OCI-LY7 (cell line): ENCODE results near the gene TRPM3.

ENCODE experiments used
- EZH2phosphoT487 ChIP-seq: fragments of 200-600 bp; sonication (generic); IDR thresholded peaks from 2 replicates; pipeline ENCODE4 v1.6.1; 2018; ENCODE audit warnings: low read depth, borderline replicate concordance, mild to moderate bottlenecking, mixed run types, antibody characterized with exemption, low read length, moderate library complexity, mixed read lengths
- TF ChIP-seq, protein P1 (sequence below): fragments of 200-600 bp; sonication (generic); conservative IDR thresholded peaks from 2 replicates; pipeline ENCODE4 v1.5.1; 2014; ENCODE audit warnings: mild to moderate bottlenecking, antibody characterized with exemption, low read length, moderate library complexity, mixed read lengths

DNA sequence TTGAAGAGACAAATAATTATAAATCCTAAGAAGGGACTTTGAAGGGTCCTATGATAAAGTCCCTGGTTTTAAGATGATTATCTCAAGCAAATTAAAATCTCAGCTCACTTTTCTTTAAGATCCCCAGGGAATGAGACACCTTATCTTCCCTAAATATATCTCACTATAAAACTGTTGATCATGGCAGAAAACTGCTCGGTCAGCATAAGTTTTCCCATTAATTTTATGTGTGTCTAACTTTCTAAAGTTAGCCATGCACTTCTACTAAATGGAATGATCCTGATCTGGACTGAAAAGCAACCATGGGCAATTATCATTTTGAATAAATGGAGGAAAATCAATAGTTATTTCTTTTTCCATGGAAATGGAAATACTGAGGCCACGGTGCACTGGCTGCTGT is 314.5 kb downstream of the TRPM3 start:
- TF ChIP-seq, protein P1, sequence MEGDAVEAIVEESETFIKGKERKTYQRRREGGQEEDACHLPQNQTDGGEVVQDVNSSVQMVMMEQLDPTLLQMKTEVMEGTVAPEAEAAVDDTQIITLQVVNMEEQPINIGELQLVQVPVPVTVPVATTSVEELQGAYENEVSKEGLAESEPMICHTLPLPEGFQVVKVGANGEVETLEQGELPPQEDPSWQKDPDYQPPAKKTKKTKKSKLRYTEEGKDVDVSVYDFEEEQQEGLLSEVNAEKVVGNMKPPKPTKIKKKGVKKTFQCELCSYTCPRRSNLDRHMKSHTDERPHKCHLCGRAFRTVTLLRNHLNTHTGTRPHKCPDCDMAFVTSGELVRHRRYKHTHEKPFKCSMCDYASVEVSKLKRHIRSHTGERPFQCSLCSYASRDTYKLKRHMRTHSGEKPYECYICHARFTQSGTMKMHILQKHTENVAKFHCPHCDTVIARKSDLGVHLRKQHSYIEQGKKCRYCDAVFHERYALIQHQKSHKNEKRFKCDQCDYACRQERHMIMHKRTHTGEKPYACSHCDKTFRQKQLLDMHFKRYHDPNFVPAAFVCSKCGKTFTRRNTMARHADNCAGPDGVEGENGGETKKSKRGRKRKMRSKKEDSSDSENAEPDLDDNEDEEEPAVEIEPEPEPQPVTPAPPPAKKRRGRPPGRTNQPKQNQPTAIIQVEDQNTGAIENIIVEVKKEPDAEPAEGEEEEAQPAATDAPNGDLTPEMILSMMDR = no peak
- no peak for TF ChIP-seq EZH2phosphoT487
